Smooth muscle cell (in vitro differentiated cells): ENCODE measurements around the gene PPM1M. TPM values are rescaled to one million over a fixed set of nuclear protein-coding genes. Genes with fewer than 3 reads are reported as not detected.

Experiments used
- DNase-seq: peaks from one replicate; lab custom pipeline; 2025; ENCODE audit not compliant: unreplicated experiment; lab: John Stamatoyannopoulos, UW
- H2AFZ ChIP-seq: fragments of 200-600 bp; sonication (generic); 2 replicates; pipeline ENCODE4 v1.6.0; 2016; ENCODE audit warnings: antibody characterized with exemption, low read depth, mild to moderate bottlenecking
- H3F3A ChIP-seq: fragments of 200-600 bp; sonication (generic); 2 replicates; pipeline ENCODE4 v1.6.0; 2017; ENCODE audit warnings: antibody characterized with exemption, low read depth
- H3K27ac ChIP-seq: fragments of 200-600 bp; sonication (generic); 2 replicates; pipeline ENCODE4 v1.5.1; 2016; ENCODE audit warnings: low read depth, mild to moderate bottlenecking
- H3K27me3 ChIP-seq: fragments of 200-600 bp; sonication (generic); 2 replicates; pipeline ENCODE4 v1.6.1; 2016; ENCODE audit warnings: low read depth, mild to moderate bottlenecking
- H3K36me3 ChIP-seq: fragments of 200-600 bp; sonication (generic); 2 replicates; pipeline ENCODE4 v1.5.1; 2016; ENCODE audit warnings: low read depth
- H3K4me1 ChIP-seq: fragments of 200-600 bp; sonication (generic); 2 replicates; pipeline ENCODE4 v1.5.1; 2016; ENCODE audit warnings: low read depth
- H3K4me2 ChIP-seq: fragments of 200-600 bp; sonication (generic); 2 replicates; pipeline ENCODE4 v1.6.0; 2016; ENCODE audit warnings: mild to moderate bottlenecking
- H3K4me3 ChIP-seq: fragments of 200-600 bp; sonication (generic); 2 replicates; pipeline ENCODE4 v1.5.1; 2016; ENCODE audit warnings: mild to moderate bottlenecking
- H3K79me2 ChIP-seq: fragments of 200-600 bp; sonication (generic); 2 replicates; pipeline ENCODE4 v1.6.0; 2016; ENCODE audit warnings: low read depth, mild to moderate bottlenecking
- H3K9ac ChIP-seq: fragments of 200-600 bp; sonication (generic); 2 replicates; pipeline ENCODE4 v1.6.0; 2016; ENCODE audit warnings: low read depth
- H3K9me3 ChIP-seq: fragments of 200-600 bp; sonication (generic); replicated peaks from 2 replicates; pipeline ENCODE4 v1.5.1; 2016; ENCODE audit warnings: low read depth
- H4K20me1 ChIP-seq: fragments of 200-600 bp; sonication (generic); 2 replicates; pipeline ENCODE4 v1.6.0; 2016; ENCODE audit warnings: low read depth
- WGBS: methylation state at CpG from one replicate; pipeline ENCODE4 v1.1.7; 2016; ENCODE audit warnings: low lambda C conversion rate; 5-methylcytosine and 5-hydroxymethylcytosine counted together
- polyA plus RNA-seq: library from polyadenylated mRNA; unstranded; fragments of >200 nt; fragmentation: Nextera tagmentation; extraction: Ambion mirVana; gene quantifications from 2 replicates; pipeline ENCODE4 v1.2.1, GENCODE V29; 2016
- total RNA-seq: library from RNA; depleted of rRNA; stranded (reverse); fragments of >200 nt; gene quantifications from 2 replicates; pipeline ENCODE4 v1.2.3, GENCODE V29; 2014
- TF ChIP-seq, protein P1 (sequence below): fragments of 200-600 bp; sonication (generic); IDR thresholded peaks from 2 replicates; pipeline ENCODE4 v1.5.1; 2017; ENCODE audit warnings: borderline replicate concordance, mild to moderate bottlenecking, antibody characterized with exemption; ENCODE audit not compliant: insufficient read depth, poor library complexity, severe bottlenecking

The PPM1M gene
- total and polyA plus RNA-seq, 2 experiments from 2014 or later, result 7.0 to 11.0 TPM

DNA sequence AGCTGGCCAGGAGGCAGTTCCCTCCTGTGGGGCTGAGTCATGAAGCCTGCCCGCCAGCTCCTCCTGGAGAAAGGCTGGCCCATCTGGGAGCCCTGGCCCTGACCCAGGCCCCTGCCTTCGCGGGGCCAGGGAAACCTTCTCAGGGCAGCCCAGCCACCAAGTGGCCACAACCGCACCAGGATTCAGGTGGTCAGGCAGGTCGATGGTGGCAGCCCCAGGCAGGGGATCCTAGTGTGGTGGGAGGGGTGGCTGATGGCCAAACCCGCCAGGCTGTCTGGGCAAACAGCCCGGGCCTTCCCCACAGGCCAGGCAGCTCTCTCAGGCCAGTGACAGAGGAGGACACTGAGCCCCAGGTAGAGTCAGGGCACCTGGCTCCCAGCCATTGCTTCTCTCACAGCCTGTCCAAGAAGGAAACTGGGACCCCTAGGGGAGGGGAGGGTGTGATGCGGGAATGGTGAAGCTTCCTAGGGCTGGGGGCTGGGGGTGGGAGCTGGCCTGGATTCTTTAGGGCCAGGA lies 7.8 kb upstream of the PPM1M start:
- H3K36me3 ChIP-seq, result no peaks in the 10 kb centered on the region
- peak; percentile 35 for DNase-seq
- peaks cover 9% of the 10 kb centered on the region for H3F3A ChIP-seq
- WGBS, result 32% methylated on average over 7 of the region's 8 CpGs
- peak overlapping the region; percentile 82 for H3K4me2 ChIP-seq
- H4K20me1 ChIP-seq, result peaks cover 38% of the 10 kb centered on the region
- peak overlapping the region; percentile 80 for H3K4me3 ChIP-seq
- TF ChIP-seq, protein P1, sequence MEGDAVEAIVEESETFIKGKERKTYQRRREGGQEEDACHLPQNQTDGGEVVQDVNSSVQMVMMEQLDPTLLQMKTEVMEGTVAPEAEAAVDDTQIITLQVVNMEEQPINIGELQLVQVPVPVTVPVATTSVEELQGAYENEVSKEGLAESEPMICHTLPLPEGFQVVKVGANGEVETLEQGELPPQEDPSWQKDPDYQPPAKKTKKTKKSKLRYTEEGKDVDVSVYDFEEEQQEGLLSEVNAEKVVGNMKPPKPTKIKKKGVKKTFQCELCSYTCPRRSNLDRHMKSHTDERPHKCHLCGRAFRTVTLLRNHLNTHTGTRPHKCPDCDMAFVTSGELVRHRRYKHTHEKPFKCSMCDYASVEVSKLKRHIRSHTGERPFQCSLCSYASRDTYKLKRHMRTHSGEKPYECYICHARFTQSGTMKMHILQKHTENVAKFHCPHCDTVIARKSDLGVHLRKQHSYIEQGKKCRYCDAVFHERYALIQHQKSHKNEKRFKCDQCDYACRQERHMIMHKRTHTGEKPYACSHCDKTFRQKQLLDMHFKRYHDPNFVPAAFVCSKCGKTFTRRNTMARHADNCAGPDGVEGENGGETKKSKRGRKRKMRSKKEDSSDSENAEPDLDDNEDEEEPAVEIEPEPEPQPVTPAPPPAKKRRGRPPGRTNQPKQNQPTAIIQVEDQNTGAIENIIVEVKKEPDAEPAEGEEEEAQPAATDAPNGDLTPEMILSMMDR, result no peak
- peak overlapping the region; percentile 81 for H3K9ac ChIP-seq
- H2AFZ ChIP-seq, result no peak overlapping the region
- H3K9me3 ChIP-seq, result no peaks in the 10 kb centered on the region
- peaks cover 11% of the 10 kb centered on the region for H3K4me1 ChIP-seq
- H3K27me3 ChIP-seq, result no peaks in the 10 kb centered on the region
- peaks cover 49% of the 10 kb centered on the region for H3K79me2 ChIP-seq
- peak overlapping the region; percentile 94 for H3K27ac ChIP-seq

DNA sequence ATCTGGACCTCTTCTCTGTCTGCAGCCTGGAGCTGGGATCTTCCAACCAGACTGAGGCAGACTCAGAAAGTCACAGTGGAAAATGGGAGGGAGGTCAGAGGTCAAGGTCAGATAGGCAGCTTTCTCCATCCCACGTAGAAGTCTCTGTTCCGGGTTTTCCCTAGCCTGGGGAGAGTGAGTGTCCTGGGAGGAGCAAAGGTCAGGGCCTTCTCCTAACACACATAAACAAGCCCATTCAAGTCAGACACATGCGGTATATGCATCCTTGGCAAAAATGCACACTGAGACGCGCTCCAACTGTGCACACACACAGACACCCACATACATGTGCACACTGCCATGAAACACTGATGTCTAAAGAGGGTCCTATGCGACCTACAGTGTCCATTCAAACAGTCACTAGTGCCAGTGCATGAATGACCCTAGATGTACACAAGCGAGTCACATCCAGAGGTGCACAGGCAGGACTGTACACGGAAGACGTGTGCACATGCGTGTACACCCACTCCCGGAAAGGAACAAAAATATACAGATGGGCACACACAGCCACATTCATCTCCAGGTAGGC lies 7.3 kb upstream of the PPM1M start:
- H3K9me3 ChIP-seq, result no peaks in the 10 kb centered on the region
- peak overlapping the region; percentile 81 for H3K9ac ChIP-seq
- 18% methylated on average over 11 of the region's 11 CpGs for WGBS
- H3K4me1 ChIP-seq, result peaks cover 11% of the 10 kb centered on the region
- H2AFZ ChIP-seq, result no peak overlapping the region
- H3F3A ChIP-seq, result peaks cover 9% of the 10 kb centered on the region
- peak overlapping the region; percentile 80 for H3K4me3 ChIP-seq
- no peaks in the 10 kb centered on the region for H3K36me3 ChIP-seq
- H4K20me1 ChIP-seq, result peaks cover 32% of the 10 kb centered on the region
- TF ChIP-seq, protein P1, result no peak
- no peaks in the 10 kb centered on the region for H3K27me3 ChIP-seq
- DNase-seq, result no peak
- peak overlapping the region; percentile 94 for H3K27ac ChIP-seq
- peaks cover 47% of the 10 kb centered on the region for H3K79me2 ChIP-seq
- H3K4me2 ChIP-seq, result peak overlapping the region; percentile 82

DNA sequence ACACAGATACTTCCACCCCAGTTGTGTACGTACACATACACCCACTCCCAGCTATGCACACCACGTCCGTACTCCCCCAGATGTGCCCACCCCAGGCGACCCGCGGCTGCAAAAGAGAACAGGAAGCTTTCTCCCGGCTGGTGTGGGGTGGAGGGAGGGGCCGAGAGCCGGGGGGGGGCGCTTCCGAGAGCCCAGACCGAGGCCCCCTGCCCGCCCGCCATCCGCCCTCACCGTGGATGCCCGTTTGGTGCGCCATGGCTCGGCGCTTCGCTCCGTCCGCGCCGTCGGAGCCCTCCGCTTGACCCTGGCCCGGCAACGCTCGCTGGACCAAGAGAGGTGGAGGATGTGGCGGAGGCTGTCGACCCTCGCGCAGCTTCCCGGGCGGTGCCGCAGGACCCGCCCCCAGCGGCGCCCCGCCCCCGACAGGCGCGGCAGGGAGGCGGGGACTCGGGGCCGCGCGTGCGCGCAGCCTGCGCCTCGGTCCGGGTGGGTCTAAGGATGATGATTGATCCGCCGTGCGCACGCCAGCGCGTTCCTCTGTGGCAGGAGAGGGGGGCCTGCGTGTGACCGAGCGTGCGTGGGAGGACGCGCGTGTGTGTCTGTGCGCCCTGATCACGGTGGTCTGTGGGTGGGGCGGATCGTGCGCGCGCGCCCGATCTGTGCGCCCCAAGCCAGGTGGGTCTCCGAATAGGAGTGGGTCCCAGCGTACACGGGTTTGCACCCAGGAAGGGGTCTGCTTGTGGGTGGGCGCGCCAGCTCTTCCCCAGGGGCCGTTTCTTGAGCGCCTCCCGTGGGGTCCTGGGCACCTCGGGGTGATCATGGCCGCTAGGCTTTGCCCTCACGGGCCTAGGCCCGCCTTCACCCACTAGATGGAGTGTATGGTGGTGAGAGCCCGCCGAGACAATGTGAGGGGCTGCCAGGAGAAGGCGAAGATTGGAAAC lies 6.5 kb upstream of the PPM1M start, which contains the start of gene TWF2:
Gene TWF2 (minus strand): TSS at position 398 of the 941 bp plus-strand sequence. CDS start 142 bp downstream, at position 256.
- H3F3A ChIP-seq, result peaks cover 9% of the 10 kb centered on the region
- H4K20me1 ChIP-seq, result peaks cover 27% of the 10 kb centered on the region
- peak within 1 kb of the TSS; percentile 80 for H3K4me3 ChIP-seq
- H3K4me1 ChIP-seq, result peaks cover 11% of the 10 kb centered on the region
- peak; percentile 47 for DNase-seq
- peak within 1 kb of the TSS; percentile 82 for H3K4me2 ChIP-seq
- no peak within 1 kb of the TSS for H2AFZ ChIP-seq
- H3K9ac ChIP-seq, result peak within 1 kb of the TSS; percentile 81
- no peaks in the 10 kb centered on the region for H3K9me3 ChIP-seq
- no peaks in the 10 kb centered on the region for H3K36me3 ChIP-seq
- H3K79me2 ChIP-seq, result peaks cover 45% of the 10 kb centered on the region
- H3K27me3 ChIP-seq, result no peaks in the 10 kb centered on the region
- WGBS, result 1% methylated on average over 81 of the region's 92 CpGs
- H3K27ac ChIP-seq, result peak within 1 kb of the TSS; percentile 94
- TF ChIP-seq, protein P1, result peak; percentile 9
